Measurements from ENCODE around the gene ASB13.
"Not testable (repeated sequence)": the region's sequence is repeated elsewhere in the genome, so short reads cannot be mapped to it uniquely, and the experiment has no call there.

Gene ASB13

DNA sequence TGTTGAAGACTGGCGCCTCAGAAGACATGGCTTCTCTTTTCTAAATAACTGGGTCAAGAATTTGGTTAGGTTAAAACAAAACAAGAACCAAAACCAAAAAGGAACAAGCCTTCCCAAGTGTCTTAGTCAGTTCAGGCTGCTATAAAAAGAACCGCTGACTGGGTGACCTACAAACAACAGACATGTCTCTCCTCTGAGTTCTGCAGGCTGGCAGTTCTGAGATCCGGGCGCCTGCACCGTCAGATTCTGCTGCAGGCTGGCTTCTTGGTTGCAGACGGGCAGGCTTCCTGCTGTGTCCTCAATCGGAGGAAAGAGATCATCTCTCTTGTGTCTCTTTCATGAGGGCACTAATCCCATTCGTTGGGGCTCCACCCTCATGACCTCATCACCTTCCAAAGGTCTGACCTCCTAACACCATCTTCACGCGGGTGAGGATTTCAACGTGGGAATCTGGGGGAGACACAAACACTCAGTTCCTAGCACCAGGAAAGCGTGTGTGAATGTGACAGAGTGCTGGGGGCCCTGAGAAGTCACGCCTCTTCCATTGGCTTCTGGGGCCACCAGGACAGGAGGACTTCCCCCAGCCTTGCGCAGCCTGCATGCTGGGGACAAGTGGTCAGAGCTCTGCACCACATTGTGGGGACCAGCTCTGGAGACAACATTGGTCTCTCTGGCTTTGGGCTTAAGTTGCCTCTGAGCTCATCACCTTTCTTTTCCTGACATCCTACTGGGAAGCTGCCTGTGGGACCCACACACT lies 63.1 kb downstream of the ASB13 start:
- in situ Hi-C loops (cut with HindIII; ENCODE audit: low pct_unique_long_range_greater_than_20kb, low sequenced_read_pairs): no loop called here
- no peak for TF ChIP-seq JUND (IDR thresholded peaks at IDR 0.05; ENCODE audit: low read depth)
- DNase-seq (ENCODE audit: low read depth in 1 of 2, low spot score in 1 of 2): no peak

DNA sequence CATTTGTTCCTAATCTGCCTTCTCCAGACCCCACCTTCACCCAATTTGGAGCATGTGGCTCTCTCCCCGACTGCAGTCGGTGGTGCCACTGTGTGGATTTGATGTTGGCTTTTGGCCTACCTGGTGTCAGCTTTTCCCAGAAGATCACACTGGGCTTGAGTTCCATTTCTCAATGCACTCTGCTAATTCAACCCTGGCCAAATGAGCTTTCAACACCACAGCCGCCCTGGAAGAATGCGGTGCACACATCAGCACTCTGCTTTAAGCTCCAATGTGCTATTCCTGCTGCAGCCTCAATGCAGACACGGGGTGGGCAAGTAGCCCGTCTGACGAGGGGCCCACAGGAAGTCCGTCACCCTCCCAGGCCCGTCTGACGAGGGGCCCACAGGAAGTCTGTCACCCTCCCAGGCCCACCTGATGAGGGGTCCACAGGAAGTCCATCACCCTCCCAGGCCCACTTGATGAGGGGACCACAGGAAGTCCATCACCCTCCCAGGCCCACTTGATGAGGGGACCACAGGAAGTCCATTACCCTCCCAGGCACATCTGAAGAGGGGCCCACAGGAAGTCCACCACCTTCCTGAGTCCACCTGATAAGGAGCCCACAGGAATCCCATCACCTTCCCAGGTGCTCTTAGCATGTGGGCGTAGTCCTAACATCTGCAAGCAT lies 64.4 kb downstream of the ASB13 start:
- no peak for TF ChIP-seq JUND (IDR thresholded peaks at IDR 0.05; ENCODE audit: low read depth)
- DNase-seq (ENCODE audit: low read depth in 1 of 2, low spot score in 1 of 2): no peak
- in situ Hi-C loops (cut with HindIII; ENCODE audit: low pct_unique_long_range_greater_than_20kb, low sequenced_read_pairs): no loop called here

DNA sequence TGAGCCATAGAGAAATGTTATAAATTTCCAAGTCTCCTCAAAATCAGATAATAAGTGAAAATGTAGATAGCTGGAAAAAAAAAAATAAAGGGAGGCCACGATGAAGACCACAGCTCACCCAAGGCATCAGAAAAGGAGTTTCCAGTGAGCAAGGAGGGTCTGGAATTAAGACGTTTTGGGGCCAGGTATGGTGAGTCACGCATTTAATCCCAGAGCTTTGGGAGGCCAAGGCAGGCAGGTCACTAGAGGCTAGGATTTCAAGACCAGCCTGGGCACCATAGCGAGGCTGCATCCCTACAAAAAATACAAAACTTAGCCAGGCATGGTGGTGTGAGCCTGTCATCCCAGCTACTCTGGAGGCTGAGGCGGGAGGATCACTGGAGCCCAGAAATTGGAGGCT lies 65.5 kb downstream of the ASB13 start:
- in situ Hi-C loops (cut with HindIII; ENCODE audit: low pct_unique_long_range_greater_than_20kb, low sequenced_read_pairs): no loop called here
- TF ChIP-seq JUND (IDR thresholded peaks at IDR 0.05; ENCODE audit: low read depth): no peak
- no peak for DNase-seq (ENCODE audit: low read depth in 1 of 2, low spot score in 1 of 2)

DNA sequence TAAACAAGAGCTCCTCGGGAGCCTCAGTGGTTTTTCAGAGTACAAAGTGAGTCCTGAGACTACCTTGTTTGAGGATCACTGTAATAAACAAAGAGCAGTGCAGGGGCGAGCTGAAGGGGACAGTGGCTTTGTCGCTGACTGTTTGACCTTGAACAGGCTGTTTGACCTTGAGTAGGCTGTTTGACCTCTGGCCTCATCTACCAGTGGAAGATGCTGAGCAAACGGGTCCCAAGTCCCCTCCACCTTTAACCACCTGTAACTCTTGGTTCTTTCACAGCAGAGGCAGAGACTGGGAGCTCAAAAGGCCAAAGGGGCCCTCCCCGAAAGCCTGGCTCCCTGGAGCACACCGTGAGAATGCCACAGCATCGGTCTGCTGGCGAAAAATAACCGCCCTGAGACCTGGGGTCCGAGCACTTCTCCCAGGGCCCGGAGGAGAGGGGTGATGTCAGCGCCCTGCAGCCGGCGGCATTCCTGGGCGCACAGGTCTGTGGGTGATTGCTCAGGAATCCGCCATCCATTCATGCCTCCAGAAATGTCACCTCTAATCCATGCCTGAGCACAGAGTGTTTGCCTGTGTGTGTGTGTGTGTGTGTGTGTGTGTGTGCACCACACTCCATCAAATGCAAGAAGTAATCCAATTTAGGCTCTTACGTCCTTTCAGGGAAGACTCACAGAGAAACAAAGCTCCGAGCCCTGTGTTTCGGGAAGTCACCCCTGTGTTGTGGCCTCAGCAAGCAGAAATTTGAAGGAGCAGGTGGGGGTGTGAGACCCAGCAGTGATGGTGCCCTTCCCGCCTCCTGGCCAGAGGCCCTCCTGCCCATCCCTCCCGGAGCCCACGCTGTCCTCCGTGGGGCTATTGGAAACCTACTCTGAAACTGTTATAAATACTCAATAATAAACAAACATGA lies 66.5 kb downstream of the ASB13 start:
- no peak for DNase-seq (ENCODE audit: low read depth in 1 of 2, low spot score in 1 of 2)
- TF ChIP-seq JUND (IDR thresholded peaks at IDR 0.05; ENCODE audit: low read depth): no peak
- in situ Hi-C loops (cut with HindIII; ENCODE audit: low pct_unique_long_range_greater_than_20kb, low sequenced_read_pairs): no loop called here

DNA sequence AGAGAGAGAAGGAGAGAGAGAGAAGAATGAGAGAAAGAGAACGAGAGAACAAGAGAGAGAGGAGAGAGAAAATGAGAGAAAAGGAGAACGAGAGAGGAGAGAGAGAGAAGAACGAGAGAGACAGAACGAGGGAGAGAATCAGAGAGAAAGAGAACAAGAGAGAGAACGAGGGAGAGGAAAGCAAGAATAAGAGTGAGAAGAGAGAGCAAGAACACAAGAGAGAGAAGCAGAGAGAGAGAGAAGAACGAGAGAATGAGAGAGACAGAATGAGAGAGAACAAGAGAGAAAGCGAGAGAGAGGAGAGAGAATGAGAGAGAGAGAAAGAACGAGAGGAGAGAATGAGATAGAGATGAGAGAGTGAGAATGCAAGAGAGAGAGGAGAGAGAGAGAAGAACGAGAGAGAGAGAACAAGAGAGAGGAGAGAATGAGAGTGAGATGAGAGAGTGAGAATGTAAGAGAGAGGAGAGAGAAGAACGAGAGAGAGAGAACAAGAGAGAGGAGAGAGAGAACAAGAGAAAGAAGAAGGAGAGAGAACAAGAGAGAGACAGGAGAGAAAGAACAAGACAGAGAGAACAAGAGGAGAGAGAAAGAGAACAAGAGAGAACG lies 68.2 kb downstream of the ASB13 start:
- TF ChIP-seq JUND (IDR thresholded peaks at IDR 0.05; ENCODE audit: low read depth): no peak
- in situ Hi-C loops (cut with HindIII; ENCODE audit: low pct_unique_long_range_greater_than_20kb, low sequenced_read_pairs): no loop called here
- DNase-seq (ENCODE audit: low read depth in 1 of 2, low spot score in 1 of 2): no peak

DNA sequence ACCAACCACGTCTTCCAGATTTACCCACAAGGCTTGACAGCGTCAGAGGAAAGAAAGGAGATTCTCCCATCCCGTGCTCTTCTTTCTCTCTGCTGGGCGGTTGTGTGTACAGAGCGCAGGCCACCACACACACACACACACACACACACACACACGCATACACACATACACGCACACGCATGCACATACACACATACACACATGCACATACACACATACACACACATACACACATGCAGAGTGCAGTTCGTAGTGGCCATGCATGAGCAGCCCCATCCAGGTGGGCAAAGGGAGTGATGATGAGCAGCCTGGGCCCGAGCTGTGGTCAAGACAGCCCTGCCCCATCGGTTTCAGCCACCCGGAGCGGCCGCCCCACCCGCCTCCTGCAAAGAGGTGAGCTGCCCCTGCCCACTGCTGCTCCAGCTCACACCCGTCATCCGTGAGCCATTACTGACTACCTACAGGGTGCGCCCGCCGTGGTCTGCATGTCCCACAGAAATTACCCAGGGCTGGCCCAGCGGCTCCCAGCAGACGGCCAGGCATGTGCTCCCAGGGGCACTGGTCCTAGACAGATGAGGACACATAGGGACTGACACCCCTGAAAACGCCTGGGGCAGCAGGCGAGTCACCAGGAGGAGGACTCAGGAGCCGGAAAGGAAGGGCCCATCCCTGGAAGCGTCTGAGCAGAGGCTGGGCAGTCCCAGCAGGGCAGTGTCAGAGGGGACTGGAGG lies 69.6 kb downstream of the ASB13 start:
- in situ Hi-C loops (cut with HindIII; ENCODE audit: low pct_unique_long_range_greater_than_20kb, low sequenced_read_pairs): no loop called here
- TF ChIP-seq JUND (IDR thresholded peaks at IDR 0.05; ENCODE audit: low read depth): no peak

DNA sequence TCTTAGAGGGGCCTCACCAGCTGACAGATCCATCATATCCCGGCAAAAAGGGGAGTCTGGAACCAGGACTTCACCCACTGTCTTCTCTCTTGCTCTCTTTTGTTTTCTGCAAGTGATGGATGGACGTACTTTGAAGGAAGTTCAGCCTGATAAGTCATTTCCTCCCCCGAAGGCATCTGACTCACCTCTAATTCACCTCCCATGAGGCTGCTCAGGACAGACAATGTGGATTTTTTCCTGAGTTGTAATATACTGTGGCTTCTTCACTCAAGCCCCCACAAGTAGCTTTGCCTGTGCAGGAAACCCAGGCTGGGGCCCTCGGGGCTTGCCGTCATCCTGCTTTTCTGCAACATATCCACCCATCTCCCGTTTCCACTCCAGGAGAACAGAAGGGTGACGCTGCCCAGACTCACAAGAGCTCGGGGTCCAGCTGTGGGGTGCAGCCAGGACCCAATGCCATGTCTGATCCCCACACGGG lies 70.4 kb downstream of the ASB13 start:
- TF ChIP-seq JUND (IDR thresholded peaks at IDR 0.05; ENCODE audit: low read depth): no peak
- DNase-seq (ENCODE audit: low read depth in 1 of 2, low spot score in 1 of 2): no peak
- in situ Hi-C loops (cut with HindIII; ENCODE audit: low pct_unique_long_range_greater_than_20kb, low sequenced_read_pairs): no loop called here

More for the DNA sequence above, 69.6 kb downstream of the ASB13 start:
- no peak for DNase-seq (ENCODE audit: low read depth in 1 of 2, low spot score in 1 of 2)

DNA sequence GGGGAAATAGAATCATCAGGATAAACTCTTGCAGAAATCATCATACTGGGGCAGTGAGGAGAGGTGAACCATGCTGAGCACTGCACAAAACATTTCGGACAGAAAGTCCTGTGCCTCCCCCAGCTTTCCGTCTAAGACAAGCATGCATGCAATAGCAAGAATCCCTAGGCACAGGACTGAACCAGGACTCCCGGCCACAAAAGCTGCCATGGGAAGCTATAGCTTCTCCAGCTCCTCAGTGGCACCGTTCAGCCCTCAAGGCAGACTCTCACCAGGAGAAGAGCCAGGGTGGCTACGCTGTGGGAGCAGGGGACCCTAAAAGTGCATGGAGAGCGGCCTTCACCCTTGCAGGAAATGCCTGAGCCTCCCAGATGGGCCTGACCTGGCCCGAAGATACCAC lies 70.8 kb downstream of the ASB13 start:
- DNase-seq (ENCODE audit: low read depth in 1 of 2, low spot score in 1 of 2): no peak
- no peak for TF ChIP-seq JUND (IDR thresholded peaks at IDR 0.05; ENCODE audit: low read depth)
- in situ Hi-C loops (cut with HindIII; ENCODE audit: low pct_unique_long_range_greater_than_20kb, low sequenced_read_pairs): no loop called here

DNA sequence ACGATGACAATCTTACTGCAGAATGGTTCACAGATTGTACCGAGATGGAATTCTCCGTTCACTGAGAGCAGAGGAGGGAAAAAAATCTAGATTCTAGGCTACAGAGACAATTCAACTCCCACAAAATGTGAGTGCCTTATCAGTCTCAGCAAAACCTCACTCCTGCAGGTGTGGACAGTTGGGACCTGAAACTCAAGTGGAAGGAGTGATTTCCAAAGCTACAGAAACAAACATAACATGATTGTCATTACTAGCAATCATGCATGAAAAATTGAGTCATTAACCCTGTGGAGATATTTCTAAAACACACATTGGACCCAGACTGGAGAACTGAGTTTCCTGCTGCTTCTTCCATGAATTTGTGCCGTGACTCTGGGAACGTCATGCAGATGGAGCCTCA lies 71.3 kb downstream of the ASB13 start:
- TF ChIP-seq JUND (IDR thresholded peaks at IDR 0.05; ENCODE audit: low read depth): no peak
- no peak for DNase-seq (ENCODE audit: low read depth in 1 of 2, low spot score in 1 of 2)
- in situ Hi-C loops (cut with HindIII; ENCODE audit: low pct_unique_long_range_greater_than_20kb, low sequenced_read_pairs): no loop called here

DNA sequence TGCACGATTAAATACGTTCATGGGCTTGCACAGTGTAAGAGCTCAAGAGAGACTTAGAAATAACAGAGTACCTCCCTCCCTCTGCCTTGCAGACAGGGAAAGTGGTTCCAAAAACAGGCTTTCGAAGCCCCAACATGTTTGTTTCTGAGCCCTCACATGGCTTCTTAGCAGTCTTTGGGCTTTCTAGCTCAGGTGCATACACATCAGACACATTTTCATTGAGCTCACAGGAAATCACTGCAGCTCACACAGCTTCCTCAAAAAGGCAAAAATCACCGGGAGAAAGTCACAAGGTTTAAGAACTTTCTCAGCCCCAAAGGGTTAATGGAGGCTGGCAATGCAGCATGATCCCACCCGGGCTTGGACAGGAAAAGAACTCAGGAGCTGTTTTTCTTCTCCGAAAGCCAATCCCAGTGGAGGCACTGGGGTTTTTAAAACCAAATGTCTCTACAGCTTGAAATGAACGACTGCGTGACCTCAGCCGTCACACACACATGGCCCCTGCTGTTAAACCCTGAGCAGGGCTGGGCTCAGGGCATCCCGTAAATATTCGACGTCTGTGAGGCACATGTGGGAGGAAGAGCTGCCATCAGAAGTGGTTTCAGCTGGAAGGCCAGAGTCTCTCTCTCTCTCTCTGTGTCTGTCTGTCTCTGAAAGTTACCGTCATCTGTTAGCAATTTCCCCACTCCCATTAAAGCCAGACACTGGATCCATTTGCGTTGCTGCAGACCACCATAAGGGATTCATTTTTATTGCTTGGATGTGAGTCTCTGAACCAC lies 71.9 kb downstream of the ASB13 start:
- TF ChIP-seq JUND (IDR thresholded peaks at IDR 0.05; ENCODE audit: low read depth): no peak
- in situ Hi-C loops (cut with HindIII; ENCODE audit: low pct_unique_long_range_greater_than_20kb, low sequenced_read_pairs): no loop called here
- DNase-seq (ENCODE audit: low read depth in 1 of 2, low spot score in 1 of 2): no peak

DNA sequence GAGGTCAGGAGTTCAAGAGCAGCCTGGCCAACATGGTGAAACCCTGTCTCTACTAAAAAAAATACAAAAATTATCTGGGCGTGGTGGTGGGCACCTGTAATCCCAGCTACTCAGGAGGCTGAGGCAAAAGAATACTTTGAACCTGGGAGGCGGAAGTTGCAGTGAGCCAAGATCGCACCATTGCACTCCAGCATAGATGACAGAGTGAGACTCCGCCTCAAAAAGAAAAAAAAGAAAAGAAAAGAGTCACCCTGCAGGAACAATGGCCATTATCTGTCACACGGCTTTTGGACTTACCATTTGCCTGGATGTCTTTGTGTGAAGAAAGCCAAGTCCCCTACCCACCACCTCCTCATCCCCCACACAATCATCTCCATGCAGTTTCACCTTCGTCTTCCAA lies 73.0 kb downstream of the ASB13 start:
- DNase-seq (ENCODE audit: low read depth in 1 of 2, low spot score in 1 of 2); in situ Hi-C loops (cut with HindIII; ENCODE audit: low pct_unique_long_range_greater_than_20kb, low sequenced_read_pairs): not testable (repeated sequence)

Data from T47D (cell line).